ENCODE data around the gene ZNF222. TPM values are rescaled to one million over a fixed set of nuclear protein-coding genes. Genes with fewer than 3 reads are reported as not detected.

Gene ZNF222
- total RNA-seq, 1 experiment from 2014 or later = 9.3 TPM

DNA sequence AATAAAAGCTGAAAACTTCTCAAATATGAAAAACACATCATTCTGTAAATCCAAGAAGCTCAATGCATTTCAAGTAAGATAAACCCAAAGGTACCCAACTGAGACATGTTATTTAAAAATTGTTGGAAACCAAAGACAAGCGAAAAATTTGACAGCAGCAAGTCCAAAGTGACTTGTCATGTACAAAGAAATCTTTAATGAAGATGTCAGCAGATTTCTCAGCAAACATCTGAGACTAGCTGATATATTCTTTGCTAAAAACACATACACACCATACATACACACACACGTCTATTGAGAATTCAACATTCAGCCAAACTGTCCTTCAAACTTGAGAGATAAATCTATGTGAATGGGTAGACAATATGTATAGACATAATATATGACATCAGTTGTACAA lies 5.7 kb upstream of the ZNF222 start:
- H3K27ac ChIP-seq (ENCODE audit: low read depth, low read length, poor library complexity, severe bottlenecking) = no peak overlapping the region
- no peaks in the 10 kb centered on the region for H3K4me1 ChIP-seq (ENCODE audit: insufficient read depth, low read length, poor library complexity, severe bottlenecking)
- ChIA-PET POLR2A (ENCODE audit: low non-redundant PET) (no interaction called here), CTCF (no interaction called here)
- no peaks in the 10 kb centered on the region for H3K36me3 ChIP-seq (ENCODE audit: insufficient read depth, low read length, poor library complexity, severe bottlenecking)
- H3K27me3 ChIP-seq (replicated peaks; ENCODE audit: insufficient read depth, low read depth, low read length, poor library complexity) = no peaks in the 10 kb centered on the region
- intact Hi-C loops (cut with micrococcal nuclease; ENCODE audit: unreplicated experiment) = no loop called here
- BruUV-seq (replicated peaks) = no TSS peak
- no peak overlapping the region for H3K4me3 ChIP-seq (ENCODE audit: low read depth, low read length, poor library complexity, severe bottlenecking)
- H3K9me3 ChIP-seq (ENCODE audit: low read depth, low read length, poor library complexity, severe bottlenecking) = no peaks in the 10 kb centered on the region
- DNase-seq (ENCODE audit: low spot score) = no peak
- no peak for TF ChIP-seq EZH2 (IDR thresholded peaks at IDR 0.05; ENCODE audit: borderline replicate concordance, low read depth, low read length, poor library complexity, severe bottlenecking)
- TF ChIP-seq, protein P1, sequence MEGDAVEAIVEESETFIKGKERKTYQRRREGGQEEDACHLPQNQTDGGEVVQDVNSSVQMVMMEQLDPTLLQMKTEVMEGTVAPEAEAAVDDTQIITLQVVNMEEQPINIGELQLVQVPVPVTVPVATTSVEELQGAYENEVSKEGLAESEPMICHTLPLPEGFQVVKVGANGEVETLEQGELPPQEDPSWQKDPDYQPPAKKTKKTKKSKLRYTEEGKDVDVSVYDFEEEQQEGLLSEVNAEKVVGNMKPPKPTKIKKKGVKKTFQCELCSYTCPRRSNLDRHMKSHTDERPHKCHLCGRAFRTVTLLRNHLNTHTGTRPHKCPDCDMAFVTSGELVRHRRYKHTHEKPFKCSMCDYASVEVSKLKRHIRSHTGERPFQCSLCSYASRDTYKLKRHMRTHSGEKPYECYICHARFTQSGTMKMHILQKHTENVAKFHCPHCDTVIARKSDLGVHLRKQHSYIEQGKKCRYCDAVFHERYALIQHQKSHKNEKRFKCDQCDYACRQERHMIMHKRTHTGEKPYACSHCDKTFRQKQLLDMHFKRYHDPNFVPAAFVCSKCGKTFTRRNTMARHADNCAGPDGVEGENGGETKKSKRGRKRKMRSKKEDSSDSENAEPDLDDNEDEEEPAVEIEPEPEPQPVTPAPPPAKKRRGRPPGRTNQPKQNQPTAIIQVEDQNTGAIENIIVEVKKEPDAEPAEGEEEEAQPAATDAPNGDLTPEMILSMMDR (conservative IDR thresholded peaks at IDR 0.05; ENCODE audit: low read depth, low read length) = no peak

DNA sequence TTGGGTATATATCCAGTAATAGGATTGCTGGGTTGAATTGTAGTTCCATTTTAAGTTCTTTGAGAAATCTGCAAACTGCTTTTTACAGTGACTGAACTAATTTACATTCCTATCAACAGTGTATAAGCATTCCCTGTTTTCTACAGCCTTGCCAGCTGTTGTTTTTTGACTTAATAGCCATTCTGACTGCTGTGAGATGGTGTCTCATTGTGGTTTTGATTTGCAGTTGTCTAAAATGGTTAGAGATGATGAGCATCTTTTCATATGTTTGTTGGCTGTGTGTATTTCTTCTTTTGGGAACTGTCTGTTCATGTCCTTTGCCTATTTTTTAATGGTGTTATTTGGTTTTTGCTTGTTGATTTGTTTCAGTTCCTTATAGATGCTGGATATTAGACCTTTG lies 4.0 kb upstream of the ZNF222 start:
- intact Hi-C loops (cut with micrococcal nuclease; ENCODE audit: unreplicated experiment) = no loop called here
- Histone ChIP-seq H3K9me3 (ENCODE audit: low read depth, low read length, poor library complexity, severe bottlenecking) (no peaks in the 10 kb centered on the region), H3K27ac (ENCODE audit: low read depth, low read length, poor library complexity, severe bottlenecking) (no peak overlapping the region), H3K27me3 (replicated peaks; ENCODE audit: insufficient read depth, low read depth, low read length, poor library complexity) (no peaks in the 10 kb centered on the region), H3K4me3 (ENCODE audit: low read depth, low read length, poor library complexity, severe bottlenecking) (no peak overlapping the region), H3K36me3 (ENCODE audit: insufficient read depth, low read length, poor library complexity, severe bottlenecking) (no peaks in the 10 kb centered on the region), H3K4me1 (ENCODE audit: insufficient read depth, low read length, poor library complexity, severe bottlenecking) (no peaks in the 10 kb centered on the region)
- CTCF ChIA-PET = no interaction called here
- POLR2A ChIA-PET (ENCODE audit: low non-redundant PET) = no interaction called here
- no peak for TF ChIP-seq EZH2 (IDR thresholded peaks at IDR 0.05; ENCODE audit: borderline replicate concordance, low read depth, low read length, poor library complexity, severe bottlenecking)
- TF ChIP-seq, protein P1 (conservative IDR thresholded peaks at IDR 0.05; ENCODE audit: low read depth, low read length) = no peak
- DNase-seq (ENCODE audit: low spot score) = no peak
- no TSS peak for BruUV-seq (replicated peaks)

- peaks cover 28% of the 10 kb centered on the region for H3K36me3 ChIP-seq (ENCODE audit: insufficient read depth, low read length, poor library complexity, severe bottlenecking)
- H3K4me1 ChIP-seq (ENCODE audit: insufficient read depth, low read length, poor library complexity, severe bottlenecking) = no peaks in the 10 kb centered on the region
- BruUV-seq (replicated peaks) = no TSS peak
- H3K27ac ChIP-seq (ENCODE audit: low read depth, low read length, poor library complexity, severe bottlenecking) = no peak overlapping the region
- POLR2A ChIA-PET (ENCODE audit: low non-redundant PET) = interaction anchor here (0.7 kb wide), 1 partner anchor 186 kb away, joined by 3 read pairs; no protein-coding TSS in a partner anchor
- DNase-seq (ENCODE audit: low spot score) = no peak
- CTCF ChIA-PET = no interaction called here
- intact Hi-C loops (cut with micrococcal nuclease; ENCODE audit: unreplicated experiment) = no loop called here
- TF ChIP-seq, protein P1 (conservative IDR thresholded peaks at IDR 0.05; ENCODE audit: low read depth, low read length) = no peak
- no peak for TF ChIP-seq EZH2 (IDR thresholded peaks at IDR 0.05; ENCODE audit: borderline replicate concordance, low read depth, low read length, poor library complexity, severe bottlenecking)
- peak overlapping the region; percentile 77 for H3K4me3 ChIP-seq (ENCODE audit: low read depth, low read length, poor library complexity, severe bottlenecking)
- no peaks in the 10 kb centered on the region for H3K27me3 ChIP-seq (replicated peaks; ENCODE audit: insufficient read depth, low read depth, low read length, poor library complexity)
- H3K9me3 ChIP-seq (ENCODE audit: low read depth, low read length, poor library complexity, severe bottlenecking) = peaks cover 9% of the 10 kb centered on the region
These were observed 321 bp upstream of the ZNF222 start for GRCh38 chr19:44024900-44025216.

Measured in A673 (cell line).